HG03045 (cell line): ENCODE data around the gene CXCL16.
"Not testable (repeated sequence)": the region's sequence is repeated elsewhere in the genome, so short reads cannot be mapped to it uniquely, and the experiment has no call there.

Source experiments
- ATAC-seq: cut with Tn5 transposase; IDR thresholded peaks from one replicate; pipeline ENCODE4 v1.9.1; 2021; ENCODE audit warnings: mild to moderate bottlenecking, moderate library complexity; ENCODE audit not compliant: unreplicated experiment

CXCL16 gene

DNA sequence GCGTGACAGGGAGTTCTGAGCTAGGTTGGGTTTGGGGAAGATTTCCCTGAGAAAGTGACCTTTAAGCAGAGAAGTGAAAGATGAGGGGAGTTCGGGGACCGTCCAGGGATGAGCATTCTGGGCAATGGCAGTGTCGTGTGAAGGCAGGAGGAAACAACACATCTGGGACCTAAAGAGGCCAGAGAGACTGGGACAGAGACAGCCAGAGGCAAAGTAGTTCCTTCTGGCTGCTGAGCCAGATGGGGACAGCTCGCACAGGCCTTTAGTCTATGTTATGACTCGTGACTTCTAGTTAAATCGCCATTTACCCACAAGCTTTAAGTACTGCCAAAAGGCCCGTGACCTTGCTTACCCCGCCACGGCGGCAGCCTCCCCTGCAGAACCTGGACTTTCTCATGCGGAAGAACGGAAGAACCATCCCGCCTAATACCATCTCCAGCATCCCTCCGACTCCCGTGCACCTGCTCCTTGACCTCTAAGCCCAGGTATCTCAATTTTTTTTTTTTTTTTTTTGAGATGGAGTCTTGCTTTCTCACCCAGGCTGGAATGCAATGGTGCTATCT lies 17.0 kb downstream of the CXCL16 start:
- ATAC-seq: no peak

DNA sequence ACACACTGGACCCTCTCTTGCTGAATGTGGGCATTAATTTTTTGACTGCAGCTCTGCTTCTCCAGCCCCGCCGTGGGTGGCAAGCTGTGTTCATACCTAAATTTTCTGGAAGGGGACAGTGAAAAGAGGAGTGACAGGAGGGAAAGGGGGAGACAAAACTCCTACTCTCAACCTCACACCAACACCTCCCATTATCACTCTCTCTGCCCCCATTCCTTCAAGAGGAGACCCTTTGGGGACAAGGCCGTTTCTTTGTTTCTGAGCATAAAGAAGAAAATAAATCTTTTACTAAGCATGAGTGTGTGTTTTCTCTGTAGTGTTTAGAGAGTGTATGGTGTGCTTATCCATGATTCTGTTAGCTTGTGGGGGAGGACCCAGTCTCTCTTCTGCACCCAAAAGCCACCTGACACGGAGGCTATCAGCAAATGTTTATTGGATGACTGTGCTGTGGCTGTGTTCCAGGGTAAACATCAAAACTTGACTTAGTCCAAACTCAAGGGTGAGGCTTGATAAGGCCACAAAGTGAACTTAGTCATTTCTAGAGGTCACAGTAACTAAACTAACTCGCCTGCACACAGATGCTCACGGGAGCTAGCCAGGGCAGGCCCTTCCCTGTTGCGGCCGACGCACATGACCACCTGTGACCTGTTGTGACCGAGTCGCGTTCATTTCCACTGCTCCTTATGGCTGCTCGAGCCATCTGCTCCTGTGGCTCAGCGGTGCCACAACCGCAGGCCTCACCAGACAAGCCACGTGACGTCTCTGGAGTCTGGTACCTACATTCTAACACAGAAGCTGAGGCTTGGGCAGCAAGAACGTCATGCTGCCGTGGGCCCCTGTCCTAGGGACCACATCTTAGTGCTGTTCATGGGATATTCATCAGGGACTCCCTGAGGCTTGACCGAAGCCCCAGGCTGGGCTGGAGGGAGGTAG lies 18.3 kb downstream of the CXCL16 start:
- ATAC-seq: no peak

DNA sequence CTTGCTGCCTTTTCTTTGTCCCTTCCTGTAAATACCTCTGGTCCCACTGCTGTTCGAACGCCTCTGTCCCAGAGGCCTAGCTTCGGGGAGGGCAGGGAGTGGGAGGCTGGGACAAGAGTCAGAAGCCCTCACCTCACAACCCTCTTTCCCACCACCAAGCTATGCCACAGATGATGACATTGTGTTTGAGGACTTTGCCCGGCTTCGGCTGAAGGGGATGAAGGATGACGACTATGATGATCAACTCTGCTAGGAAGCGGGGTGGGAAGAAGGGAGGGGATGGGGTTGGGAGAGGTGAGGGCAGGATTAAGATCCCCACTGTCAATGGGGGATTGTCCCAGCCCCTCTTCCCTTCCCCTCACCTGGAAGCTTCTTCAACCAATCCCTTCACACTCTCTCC lies 18.9 kb downstream of the CXCL16 start:
- ATAC-seq: no peak

DNA sequence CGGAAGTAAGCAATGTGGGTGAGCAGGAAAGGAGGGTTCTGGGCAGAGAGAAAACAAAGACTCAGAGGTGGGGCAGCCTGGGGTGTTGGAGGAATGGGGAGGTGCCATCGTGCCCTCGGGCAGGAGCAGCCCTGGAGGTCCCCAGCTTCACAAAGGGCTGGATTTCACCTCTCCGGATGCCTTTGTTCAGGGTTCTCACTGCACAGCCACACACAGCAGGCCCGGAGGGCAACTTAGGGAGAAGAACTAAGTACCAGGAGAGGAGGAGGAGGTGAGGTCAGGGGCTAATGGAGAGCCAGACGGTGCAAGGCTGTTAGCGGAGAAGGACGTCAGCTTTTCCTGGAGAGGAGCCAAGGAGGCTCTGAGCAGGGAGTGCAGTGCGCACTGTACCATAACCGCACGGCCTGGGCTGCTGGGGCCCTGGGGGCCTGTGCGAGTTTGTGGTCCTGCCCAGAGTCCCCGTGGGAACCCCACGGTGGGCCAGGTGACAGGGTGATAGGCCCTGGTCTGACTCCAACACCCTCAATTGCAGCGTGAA lies 20.0 kb downstream of the CXCL16 start:
- no peak for ATAC-seq

DNA sequence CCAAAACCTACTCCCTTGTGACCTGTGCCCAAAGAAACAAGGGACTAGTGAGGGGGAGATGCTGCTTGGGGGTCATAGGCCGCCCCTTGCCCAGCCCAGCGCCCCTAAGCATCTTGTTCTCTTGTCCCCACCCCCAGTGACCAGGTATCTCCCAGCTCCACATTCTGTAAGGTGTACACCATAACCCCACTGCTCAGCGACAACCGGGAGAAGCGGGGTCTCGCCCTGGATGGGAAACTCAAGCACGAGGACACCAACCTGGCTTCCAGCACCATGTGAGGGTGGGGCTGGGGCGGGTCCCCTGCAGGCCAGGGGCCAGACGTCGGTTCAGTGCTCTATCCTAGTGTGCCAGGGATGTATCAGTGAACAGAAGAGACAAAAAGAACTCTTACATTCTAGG lies 20.6 kb downstream of the CXCL16 start:
- ATAC-seq: no peak

DNA sequence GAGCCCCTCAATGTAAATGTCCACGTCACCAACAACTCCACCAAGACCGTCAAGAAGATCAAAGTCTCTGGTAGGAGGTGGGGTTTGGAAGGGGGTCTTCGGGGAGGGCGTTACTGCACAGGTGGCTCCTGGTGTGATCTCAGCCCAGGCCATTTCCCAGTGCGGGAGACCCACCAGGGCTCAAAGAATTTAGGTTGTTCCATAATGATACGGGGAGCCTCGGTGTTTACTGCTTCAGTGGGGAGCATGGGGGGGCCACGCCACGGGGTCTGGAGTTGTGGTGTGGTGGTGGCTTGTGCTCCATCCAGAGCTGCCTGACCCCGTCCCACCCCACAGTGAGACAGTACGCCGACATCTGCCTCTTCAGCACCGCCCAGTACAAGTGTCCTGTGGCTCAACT lies 21.5 kb downstream of the CXCL16 start:
- no peak for ATAC-seq

DNA sequence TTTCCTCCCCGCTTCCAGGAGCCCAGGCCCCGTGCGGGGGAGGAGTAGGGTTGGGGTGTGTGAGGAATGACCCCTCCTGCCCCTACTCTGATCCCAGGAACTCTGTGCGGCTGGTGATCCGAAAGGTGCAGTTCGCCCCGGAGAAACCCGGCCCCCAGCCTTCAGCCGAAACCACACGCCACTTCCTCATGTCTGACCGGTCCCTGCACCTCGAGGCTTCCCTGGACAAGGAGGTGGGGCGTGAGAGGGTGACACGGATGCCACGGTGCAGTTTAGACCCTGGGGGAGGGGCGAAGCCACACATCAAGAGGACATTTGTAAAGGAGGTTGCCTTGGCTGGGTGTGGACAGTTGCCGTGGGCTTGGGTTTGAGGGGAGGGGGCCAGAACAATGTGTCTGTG lies 21.9 kb downstream of the CXCL16 start:
- ATAC-seq: no peak

DNA sequence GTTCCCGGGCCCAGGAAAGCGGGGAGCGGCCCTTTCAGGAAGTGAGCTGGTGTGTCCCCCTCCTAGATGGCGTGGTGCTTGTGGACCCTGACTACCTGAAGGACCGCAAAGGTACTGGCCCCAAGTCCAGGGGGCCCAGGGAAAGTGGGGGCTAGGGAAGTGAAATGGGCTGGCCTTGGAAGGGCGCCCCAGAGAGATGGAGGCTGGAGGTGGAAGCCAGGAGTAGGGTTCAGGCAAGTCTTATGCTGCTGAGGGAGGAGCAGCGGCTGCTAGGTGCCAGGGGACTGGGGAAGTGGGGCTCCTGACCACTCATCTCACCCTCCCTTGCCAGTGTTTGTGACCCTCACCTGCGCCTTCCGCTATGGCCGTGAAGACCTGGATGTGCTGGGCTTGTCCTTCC lies 23.6 kb downstream of the CXCL16 start:
- no peak for ATAC-seq

DNA sequence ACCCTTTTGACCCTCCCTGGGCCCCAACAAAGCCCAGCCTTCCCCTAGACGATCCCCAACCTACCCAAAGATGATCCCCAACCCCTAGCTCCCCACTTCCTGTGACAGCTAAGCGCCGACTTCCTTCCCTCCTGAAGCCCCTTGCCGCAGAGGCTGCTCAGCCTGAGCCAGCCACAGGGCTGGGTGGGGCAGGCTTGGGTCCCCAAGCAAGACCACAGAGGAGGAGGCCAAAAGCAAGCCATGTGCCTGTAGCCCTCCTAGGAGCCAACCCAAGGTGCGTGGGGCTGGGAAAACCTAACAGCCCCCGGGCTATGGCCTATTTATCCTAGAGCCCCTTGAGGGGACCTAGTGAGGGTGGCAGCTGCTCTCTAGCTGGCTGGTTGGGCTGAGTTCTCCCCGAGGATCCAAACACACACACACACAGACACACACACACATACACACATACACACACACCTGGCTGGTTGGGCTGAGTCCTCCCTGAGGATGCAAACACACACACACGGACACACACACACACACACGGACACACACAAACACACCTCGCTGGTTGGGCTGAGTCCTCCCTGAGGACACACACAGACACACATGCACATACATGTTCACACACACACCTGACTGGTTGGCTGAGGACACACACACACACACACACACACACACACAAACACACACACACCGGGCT lies 24.5 kb downstream of the CXCL16 start:
- no peak for ATAC-seq

DNA sequence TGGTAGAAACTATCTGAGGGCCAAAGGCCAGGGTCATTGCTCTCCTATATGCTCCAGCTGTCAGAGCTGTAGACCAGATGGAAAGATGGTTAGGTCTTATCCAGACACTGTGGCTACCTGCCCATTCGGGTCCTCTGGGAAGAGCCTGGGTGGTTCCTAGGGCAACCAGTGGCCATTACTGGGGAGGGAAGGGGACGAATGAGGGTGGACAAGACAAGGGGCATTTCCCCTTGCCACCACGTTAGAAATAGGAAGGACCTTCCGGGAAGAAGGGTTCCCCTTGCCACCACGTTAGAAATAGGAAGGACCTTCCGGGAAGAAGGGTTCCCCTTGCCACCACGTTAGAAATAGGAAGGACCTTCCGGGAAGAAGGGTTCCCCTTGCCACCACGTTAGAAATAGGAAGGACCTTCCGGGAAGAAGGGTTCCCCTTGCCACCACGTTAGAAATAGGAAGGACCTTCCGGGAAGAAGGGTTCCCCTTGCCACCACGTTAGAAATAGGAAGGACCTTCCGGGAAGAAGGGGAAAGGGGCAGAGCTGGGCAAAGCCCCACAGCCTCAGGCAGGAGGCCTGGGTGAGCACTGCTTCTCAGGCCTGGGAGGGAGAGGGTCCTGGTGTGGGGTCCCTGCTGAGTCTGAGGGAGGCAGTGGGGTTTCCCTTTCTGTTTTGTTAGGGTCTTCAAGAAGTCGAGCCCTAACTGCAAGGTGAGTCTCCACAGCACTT lies 25.2 kb downstream of the CXCL16 start:
- ATAC-seq: not testable (repeated sequence)

DNA sequence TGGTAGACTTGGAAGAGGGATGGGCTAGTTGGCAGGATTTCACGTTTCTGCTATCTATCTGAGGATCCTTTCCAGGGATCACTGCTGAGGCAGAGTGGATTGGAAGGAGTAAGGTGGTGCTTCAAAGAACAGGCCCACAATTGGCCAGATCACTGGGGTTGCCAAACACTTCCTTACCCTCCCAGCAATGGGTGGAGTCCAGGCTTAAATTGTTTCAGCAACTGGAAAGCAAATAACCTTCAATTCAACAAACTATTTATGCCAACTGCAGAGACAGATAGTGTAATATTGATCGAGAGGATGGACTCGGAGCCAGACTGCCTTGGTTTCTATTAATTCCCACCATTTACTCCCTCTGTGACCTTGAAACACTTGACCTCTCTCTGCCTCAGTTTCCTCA lies 27.2 kb downstream of the CXCL16 start:
- ATAC-seq: no peak

DNA sequence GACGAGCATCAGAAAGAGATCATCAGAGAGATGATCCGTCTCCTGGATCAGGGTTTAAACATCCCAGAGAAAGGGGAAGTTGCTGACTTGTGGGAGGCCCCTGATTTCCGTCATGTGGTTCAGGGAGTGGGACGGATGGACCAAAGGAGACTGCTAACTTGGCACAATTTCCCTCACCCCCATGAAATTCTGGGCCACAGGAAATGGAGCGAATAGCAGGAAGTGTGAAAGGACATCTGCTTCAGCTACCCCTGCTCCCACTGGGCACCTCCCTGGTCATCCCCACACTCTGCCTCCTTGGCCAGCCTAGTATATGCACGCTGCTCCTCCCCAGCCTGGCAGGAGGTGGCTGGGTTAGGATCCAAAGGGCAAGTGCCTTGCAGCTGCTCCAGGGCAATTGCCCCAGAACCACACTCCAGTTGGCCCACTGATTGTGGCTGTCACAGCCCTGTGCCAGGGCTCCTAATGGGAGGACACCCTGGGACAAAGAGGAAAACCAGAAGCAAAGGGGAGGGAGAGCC lies 28.0 kb downstream of the CXCL16 start:
- no peak for ATAC-seq

DNA sequence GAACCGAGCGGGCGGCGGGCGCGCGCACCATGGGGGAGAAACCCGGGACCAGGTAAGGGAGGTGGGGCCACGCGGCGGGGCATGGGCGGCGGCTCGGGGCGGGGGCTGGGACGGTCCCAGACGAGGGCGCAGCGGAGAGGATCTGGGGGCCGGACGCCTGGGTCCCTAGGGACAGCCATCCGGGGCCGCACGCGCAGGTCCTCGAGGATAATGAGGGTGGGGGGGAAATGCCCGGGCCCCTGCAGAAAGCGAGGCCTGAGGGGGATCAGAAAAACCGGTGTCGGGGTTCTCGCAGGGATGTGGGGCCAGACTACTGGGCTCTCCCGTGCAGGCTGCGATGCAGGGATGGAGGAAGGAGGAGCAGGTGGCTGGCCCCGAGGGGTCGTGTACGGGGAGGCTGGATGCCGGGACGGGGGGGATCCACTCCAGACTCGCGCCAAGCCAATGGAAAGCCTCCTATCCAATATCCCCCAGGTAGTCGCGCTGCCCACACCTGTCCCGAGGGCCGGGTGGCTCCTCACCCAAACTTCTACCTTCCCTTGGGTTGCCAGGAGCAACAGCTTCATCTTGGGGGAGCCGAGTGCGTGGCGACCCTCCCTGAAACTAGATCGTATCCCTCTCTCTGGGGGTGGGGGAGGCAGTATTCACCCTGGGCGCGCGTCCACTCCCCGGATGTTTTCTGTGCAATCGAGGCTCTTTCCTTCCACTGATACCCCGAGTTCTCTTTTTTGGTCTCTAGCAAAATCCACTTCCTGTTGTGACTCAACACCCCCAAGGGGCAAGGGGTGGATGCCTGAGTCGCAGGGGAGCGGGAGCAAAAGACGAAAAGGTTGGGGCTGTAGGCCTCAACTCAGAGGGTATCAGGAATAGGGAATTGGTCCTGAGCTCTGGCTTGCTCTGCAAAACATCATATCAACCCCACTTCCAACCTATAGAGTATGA lies 28.8 kb downstream of the CXCL16 start:
- peak; percentile 4 for ATAC-seq

DNA sequence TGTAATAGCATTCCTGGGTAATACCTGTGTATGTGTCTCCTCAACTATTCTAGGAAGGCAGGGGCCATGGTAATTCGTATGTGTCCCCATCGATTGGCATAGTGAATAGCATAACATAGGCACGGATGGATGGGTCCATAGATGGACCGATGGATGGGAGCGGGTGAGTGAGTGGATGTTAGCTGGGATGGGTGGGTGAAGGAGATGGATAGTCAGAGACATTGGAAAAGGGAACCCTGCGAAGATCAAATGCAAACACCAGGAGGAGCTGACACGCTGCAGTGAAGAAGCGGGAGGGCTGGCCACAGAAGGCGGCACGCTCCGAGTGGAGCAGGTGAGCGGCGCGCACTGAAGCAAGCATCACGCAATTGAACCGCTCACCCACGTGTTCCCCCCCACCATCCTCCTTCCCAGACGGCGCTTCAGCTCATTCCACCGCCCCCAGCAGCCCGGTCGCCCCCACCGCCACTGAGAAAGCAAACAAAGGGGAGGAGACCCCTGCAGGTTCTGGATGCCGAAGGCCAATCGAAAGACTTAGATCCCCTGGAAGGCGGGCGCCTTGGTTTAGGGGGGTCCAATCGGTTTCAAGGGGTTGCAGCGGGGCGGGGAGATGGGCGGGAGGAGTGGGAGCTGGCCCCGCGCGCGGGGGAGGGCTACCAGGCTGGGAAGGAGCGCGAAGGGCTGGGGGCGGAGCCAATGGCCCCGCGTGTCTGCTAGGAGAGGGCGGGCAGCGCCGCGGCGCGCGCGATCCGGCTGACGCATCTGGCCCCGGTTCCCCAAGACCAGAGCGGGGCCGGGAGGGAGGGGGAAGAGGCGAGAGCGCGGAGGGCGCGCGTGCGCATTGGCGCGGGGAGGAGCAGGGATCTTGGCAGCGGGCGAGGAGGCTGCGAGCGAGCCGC lies 29.7 kb downstream of the CXCL16 start, which contains the start of gene ARRB2:
Gene ARRB2 (plus strand): TSS at position 839 of the 899 bp plus-strand sequence. CDS start 90 bp downstream, outside the sequence.
- ATAC-seq: peak; percentile 85

DNA sequence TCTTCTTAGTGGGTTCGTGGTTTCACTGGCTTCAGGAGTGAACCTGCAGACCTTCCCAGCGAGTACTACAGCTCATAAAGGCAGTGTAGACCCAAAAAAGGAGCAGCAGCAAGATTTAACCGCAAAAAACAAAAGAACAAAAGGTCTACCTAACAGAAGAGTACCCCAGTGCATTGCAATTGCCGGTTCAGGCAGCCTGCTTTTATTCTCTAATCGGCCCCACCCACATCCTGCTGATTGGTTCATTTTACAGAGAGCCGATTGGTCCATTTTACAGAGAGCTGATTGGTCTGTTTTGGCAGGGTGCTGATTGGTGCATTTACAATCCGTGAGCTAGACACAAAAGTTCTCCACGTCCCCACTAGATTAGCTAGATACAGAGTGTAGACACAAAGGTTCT lies 31.3 kb downstream of the CXCL16 start:
- no peak for ATAC-seq

DNA sequence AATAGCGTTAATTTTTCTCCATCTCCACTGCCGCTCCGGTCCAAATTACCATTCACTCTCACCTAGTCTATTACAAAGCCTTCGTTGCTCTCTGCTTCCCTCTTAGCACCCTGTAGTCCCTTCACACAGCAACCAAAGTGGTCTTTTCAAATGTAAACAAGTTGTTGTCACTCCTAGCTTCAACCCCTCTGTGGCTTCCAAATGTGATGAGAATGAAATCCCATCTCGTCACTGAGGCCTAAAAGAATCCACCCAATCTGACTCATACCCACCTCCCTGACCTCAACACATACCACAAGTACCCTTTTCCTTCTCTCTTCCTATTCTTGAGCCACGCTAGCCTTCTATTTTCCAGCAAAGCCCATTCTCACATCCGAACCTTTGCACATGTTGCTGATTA lies 33.6 kb downstream of the CXCL16 start:
- no peak for ATAC-seq

DNA sequence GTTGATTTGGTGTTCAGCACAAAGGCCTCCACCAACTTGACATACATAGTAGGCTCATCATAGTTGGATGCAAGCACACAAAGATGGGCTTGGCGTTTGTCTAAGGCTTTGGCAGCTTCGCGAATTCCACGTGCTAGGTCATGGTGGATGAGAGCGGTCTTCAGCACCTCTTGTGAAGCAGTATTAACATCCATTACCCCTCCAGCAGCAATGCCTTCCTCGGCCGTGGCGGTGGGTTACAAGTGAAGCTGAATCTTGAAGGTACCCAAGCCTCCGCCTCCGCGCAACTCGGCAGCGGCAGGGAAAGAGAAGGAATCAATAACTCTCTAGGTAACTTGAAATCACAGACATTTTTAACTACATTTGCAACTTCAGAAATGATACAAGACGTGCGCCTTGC lies 34.7 kb downstream of the CXCL16 start:
- ATAC-seq: no peak

DNA sequence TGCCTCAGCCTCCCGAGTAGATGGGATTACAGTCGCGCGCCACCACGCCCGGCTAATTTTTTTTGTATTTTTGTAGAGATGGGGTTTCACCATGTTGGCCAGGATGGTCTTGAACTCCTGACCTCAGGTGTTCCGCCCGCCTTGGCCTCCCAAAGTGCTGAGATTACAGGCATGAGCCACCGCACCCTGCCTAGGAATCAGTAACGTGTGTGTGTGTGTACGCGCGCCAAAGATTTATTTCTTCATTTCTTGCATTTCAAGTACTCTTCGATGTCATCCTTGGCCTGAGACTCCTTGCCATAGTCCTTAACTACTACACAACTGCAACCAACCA lies 35.2 kb downstream of the CXCL16 start:
- not testable (repeated sequence) for ATAC-seq

DNA sequence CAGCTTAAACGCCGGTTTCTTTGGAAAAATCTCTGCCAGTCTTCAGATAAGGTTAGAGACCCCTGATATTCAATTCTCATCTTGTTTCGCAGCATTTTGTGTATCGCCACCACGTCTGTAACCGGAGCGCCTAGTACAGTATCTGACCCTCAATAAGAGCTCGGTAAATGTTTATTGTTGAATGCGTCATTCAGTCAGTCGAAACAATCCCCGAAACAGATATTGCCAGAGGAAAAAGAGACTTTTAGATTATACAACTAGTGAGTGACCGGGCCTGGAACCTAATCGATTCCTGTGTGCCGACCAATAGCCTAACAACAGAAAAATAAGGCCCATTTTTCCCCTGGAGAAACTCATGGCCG lies 36.4 kb downstream of the CXCL16 start:
- ATAC-seq: no peak
